Stimulated activated CD4-positive, alpha-beta T cell treated with anti-CD3 and anti-CD28 coated beads, TNF-alpha, amount 100 ng/mL, for 4 hours (primary cell): ENCODE measurements around the gene SERPINA12.

Experiments
- DNase-seq, 3 experiments: peaks; one replicate each; pipeline ENCODE4 v3.0.0-alpha.2; 2020; ENCODE audit warnings: low read depth in 3 of 3

Gene SERPINA12

DNA sequence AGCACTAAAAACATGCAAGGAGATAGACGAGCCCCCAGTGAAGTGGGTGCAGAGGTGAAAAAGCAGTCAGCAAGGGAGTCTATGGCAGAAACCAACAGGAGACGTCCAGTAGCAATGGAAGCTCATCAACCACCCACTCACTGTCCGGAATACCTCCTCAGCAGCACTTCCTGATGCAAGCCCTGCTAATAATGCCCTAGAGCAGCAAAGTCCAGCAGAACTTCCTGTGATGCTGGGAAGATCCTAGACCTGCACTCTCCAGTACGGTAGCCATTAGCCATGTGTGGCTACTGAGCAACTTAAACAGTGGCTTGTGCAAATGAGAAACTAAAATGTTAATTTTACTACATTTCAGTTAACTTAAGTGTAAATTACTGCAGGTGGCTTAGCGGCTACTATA lies 44.2 kb downstream of the SERPINA12 start:
- no peak for DNase-seq

DNA sequence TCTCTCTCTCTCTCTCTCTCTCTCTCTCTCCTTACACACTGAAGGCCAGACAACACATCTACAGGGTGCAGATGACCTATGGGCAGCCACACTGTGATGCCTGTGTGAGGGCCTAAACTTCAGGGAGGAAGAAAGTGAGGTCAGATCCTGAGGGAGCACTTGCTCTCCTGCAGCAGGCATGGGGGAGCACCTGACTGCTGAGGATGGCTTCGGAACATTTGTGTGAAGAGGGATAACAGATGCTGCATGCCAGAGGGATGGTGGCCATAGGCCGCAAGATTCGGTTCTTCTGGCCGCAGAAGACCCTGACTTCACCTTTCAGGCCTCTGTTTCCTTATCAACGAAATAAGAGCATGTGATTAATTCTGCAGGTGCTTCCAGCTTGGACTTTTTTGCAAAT lies 45.0 kb downstream of the SERPINA12 start:
- no peak for DNase-seq

DNA sequence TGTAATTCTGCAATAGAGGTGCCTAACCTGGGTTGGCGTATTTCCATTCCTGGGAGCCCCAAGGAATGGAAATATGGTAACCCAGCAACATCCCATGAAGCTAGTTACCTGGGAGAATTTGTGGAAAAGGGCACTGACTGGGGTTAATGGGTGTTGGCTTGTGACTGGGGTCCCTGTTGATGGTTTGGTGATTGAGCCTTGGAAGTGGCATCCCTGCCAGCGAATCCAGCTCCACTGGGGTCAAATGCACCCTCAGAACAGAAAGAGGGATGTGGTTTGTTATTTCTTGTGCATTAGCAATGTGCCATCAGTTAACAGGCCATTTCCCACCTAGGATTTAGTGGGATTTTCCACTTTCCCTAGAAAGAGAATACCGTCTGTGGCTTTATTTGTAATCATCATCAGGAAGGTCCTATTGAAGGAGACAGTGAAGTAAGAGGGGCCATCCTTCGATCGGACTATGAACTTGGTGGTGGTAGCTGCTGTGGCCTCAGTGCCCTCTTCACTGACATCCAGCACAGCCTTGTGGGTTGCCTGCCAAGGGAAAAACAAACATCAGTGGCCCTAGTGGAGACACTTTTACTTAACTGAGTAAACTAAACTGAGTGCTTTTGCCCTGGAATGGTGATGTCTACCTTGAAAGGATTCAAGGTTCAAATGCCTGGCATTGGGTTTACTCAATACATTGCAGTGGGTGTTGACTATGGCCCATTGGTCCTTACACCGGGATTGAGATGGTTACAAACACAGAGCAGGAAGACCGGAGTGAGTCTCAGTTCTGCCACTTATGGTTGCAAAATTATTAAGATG lies 46.3 kb downstream of the SERPINA12 start:
- DNase-seq, result no peak

DNA sequence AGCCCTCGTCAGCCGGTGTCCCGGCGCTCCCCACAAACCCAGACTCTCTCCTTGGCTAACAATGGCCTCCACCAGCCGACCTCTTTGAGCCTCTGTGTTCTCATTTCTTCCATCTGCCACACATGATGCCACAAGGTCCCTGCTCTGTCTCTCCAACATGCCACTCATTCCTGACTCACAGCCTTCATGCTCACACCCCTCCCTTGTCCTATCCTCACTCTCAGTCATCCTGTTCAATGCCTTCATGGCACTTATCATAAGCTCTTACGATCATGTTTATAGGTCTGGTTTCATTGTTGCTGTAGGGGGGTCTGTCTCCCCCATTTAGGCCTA lies 47.1 kb downstream of the SERPINA12 start:
- no peak for DNase-seq

DNA sequence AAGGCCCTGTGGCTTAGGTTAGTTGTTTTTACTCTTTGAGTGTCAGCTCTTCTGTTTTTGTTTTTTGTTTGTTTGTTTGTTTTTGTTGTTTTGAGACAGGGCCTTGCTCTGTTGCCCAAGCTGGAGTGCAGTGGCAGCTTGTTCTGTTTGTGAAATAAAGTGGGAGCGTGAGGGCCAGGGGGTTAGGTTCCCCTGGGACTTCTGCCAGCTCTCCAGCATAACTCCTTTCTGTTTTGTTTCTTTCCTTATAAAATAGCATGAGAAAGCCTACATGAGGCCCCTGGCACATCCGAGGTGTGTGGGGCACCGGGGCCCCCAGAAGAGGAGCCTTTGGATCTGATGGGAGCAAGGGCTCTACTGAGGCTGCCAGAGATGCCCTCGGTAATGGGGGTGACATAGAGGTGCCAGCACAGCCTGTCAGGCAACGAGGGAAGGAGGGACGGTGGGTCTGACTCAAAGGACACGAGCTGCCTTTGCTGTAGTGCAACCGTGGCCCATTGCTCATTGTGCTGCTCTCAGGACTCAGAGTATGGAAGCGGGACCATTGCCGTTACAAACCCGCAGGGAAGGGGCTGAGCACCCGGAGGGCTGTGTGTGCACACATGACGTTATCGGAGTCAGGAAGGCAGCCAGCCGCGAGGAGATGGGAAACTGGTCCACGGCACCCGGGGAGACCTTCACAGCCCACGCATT lies 47.6 kb downstream of the SERPINA12 start:
- no peak for DNase-seq

DNA sequence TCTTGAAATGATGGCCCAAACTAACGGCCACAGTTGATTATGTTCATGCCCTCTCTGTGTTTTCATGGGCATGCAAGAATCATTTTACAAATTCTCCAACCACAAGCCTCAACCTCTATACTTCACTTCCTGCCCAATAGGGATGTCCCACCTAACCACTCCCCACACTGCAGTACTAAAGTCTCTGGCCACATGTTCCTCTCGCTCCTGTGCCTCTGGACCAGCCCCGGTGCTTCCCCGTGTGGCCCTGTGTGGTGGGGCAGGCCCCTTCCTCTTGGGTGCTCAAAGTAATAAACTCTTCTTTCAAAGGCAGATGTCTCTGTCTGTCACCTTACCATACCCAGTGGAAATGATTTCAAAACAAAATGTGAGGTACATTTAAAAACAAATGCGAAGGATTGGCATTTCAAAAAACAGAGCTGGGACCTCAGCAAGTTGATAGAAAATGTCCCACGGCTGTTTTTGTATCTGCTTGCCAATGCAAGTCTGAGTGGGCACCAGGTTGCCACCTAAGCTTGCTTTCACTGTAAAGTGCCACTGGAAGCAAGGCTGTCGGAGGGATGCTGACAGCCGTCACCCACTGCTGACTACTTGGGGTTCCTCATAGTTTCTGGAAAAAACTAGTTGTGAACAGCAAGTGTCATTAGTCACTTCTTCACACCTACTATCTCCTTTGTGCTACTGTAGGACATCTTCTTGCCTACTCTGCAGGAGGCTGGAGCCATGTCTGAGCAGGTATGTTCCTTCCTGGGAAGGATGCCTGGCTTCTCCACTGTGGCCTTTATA lies 48.4 kb downstream of the SERPINA12 start:
- no peak for DNase-seq

DNA sequence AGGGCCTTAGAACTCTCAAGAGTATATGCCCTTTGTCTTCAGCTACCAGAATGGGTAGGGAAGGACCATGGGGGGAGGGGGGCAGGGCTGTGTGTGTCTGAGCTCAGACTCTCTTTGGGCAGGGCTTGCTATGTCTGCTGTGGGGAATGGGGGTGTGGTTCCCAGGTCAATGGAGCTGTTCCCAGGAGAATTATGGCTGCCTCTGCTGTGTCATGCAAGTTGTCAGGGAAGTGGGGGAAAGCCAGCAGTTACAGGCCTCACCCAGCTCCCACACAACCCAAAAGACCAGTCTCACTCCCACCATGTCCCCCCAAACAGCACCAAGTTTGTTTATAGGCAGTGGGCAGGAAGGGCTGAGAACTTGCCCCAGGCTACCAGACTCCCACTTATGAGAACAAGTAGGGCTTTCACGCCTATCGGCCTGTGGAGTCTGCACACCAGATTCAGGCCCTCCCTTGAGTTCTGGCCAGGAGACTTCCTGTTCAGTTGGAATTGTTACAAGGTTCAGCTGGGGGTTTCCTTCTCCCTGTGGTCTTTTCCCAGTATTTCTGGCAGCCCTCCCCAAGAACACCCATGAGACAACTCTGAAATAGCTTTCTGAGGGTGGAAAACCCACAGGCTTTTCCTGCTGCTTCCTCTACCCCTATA lies 50.6 kb downstream of the SERPINA12 start:
- DNase-seq, result no peak

DNA sequence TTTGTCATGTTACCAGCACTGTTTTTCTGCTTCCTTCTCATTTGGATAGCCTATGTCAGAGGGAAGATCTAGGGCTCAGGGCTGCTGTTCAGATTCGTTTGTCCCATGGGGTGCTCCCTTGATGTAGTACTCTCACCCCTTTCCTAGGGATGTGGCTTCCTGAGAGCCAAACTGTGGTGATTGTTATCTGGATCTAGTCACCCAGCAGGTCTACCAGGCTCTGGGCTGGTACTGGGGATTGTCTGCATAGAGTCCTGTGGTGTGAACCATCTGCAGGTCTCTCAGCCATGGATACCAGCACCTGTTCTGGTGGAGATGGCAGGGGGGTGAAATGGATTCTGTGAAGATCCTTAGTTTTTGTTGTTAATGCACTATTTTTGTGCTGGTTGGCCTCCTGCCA lies 51.2 kb downstream of the SERPINA12 start:
- DNase-seq, result no peak

DNA sequence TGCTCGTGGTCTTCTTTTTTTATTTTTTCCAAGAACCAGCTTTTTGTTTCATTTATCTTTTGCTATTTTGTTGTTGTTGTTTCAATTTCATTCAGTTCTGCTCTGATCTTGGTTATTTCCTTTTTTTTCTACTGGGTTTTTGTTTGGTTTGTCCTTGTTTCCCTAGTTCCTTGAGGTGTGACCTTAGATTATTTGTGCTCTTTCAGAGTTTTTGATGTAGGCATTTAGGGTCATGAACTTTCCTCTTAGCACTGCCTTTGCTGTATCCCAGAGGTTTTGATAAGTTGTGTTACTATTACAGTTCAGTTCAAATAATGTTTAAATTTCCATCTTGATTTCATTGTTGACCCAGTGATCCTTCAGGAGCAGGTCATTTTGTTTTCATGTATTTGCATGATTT lies 53.3 kb downstream of the SERPINA12 start:
- no peak for DNase-seq

DNA sequence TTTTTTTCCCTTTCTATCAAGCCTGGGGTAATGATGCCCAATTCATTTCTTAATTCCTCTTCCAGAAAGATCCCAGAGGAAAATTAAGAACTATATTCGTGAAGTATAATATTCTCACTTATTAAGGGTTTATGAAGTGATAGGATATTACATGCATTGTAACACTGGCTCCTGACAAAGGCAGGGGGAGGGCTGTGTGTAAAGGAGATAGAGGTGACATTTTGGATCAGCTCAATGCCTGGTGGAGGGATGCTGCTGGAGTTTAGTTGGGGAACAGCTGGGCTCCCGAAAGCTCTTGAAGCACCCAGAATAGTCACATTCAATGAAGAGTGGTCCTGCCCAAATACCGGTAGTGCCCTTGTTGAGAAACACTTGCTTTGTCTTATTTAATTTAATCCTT lies 57.4 kb downstream of the SERPINA12 start:
- no peak for DNase-seq

DNA sequence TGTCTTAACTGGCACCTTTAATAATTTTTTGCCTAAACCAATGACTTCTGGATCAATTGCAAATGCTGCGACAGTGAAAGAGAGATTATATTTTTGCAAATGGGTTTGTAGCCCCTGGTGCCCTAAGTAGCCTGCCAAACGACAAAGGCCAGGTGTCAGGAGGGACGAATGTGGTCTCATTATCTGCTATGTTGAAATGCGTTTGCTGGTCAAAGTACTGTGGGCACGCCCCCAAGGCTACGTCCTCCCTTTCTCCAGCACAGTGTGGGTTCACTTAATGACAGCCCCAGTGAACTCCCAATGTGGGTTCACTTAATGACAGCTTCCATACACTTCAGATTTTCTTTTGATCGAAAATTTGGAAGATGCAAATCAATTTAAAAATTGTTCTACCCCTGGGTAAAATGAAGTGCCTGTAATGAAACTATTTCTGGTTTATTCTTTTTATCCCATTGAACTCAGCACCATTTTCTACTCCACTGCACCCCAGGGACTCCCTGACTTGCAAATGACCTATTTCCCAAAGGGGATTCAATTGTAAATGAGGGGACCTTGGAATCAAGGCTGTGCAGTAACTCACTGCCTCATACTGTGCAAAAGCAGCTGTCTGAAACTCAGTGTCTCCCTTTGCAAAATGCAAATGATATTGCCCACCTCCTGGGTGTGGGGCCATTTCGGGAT lies 58.0 kb downstream of the SERPINA12 start:
- DNase-seq, result no peak

DNA sequence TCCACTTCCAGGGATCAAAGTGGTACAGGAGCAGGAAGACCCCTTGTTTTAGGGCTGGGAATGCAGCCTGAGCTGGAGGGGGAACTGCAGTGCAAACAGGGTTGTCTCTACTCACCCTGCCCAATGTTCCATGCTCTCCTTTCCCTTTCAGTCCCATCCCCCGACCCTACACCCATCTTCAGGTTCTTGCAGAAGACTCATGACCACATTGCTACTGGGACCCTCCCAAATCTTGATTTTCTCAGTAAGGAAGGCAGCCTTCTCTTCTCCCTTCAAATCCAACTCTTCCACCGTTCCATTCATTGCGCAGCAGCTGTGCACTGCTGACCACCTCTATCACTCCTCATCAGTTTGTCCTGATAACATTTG lies 58.6 kb downstream of the SERPINA12 start:
- no peak for DNase-seq

DNA sequence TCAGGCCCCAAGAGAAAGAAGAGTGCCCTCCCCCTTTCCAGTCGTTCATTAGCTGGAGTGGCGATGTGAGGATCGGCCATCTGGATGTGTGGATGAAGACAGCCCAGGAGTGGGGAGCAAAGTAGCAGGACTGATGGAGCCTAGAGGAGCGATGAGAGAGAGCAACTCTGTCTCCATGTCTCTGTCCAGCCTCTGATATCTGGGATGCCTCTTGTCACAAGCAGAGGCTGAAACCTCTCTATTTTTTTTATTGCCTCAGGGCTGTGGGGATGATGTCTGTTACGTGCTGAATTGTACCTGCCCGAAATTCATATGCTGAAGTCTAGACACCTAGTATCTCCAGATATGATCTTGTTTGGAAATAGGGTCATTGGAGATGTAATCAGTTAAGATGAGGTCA lies 59.3 kb downstream of the SERPINA12 start:
- no peak for DNase-seq

DNA sequence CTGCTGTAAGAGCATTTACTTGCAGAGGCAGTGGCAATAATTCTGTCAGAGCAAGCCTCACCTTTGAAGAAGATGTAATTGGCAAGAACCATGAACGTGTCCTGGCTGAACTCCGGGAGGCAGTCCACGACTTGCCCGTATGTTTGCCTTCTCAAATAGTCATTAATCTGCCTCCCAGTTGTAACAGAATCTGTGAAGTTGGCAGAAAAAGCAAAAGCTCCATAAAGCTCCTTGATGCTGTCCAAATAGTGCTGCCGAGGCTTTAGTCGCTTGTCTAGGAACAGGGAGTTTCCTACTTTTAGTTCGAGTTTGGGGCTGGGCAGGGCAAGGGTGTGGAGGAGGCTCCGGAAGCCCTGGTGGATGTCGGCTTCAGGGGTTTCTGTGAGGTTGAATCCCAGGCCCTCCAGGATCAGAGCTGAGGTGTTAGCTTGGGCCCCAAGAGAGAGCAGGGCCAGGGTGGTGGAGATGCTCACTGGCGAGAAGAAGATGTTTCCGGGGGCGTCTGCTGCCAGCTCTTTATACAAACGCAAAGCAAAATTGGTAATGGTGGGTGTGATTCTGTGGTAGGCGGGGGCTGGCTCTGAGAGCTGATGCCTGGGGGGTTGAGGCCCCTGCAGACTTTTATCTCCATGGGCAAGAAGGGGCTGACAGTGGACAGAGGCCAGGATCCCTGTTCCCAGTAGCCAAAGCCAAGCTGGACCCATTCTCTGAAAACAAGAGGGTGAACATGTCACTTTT lies 61.0 kb downstream of the SERPINA12 start:
- no peak for DNase-seq

DNA sequence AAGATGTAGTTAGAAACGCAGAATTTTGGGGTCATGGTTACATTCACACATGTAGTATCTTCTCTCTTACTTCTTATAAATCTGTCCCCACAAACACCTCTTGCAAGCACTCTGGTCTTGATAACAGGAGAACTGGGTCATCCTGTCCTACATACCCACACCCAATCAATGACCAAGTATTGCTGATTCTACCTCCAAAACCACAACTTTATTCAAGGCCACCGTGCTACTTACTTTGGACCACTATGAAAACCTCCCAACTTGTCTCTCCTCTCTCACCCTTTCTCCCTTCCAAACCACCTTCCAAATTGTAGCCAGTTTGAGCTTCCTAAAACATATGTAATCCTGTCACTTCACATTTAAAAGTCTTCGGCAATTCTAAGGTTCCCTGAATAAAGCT lies 62.1 kb downstream of the SERPINA12 start:
- no peak for DNase-seq

DNA sequence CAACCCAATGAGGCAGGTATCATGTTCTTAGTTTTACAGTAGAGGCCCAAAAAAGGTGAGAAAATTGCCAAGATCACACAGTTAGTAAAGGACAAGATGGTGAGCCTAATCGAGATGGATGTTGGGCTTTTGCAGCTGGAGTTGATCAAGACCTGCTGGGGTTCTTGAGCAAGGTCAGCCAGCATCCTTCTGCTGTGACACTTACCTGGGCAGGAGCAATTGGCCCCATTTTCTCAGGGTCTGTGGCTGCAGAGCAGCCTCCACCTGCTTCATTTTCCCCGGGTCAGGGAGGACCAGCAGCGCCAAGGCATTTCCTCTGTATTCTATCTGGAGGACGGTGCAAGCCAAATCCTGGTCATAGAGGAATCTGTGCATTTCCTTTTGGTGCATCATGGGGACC lies 63.1 kb downstream of the SERPINA12 start:
- no peak for DNase-seq

DNA sequence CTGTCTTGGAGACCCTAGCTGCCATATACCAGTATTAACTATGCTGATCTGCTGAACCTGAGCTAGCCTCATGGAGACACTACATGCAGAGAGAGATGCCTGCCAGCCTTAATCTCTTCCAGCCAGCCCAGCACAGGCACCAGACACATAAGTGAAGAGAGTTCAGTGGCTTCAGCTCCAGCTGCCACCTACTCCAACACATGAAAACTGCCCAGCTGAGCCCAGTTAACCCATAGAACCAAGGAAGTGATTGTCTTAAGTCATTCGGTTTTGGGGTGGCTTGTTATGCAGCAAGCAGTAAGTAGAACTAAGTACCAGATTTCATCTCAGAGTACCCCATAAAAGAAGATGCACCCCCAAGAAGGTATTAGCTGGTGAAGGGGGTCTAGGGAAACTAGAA lies 64.3 kb downstream of the SERPINA12 start:
- DNase-seq, result no peak

DNA sequence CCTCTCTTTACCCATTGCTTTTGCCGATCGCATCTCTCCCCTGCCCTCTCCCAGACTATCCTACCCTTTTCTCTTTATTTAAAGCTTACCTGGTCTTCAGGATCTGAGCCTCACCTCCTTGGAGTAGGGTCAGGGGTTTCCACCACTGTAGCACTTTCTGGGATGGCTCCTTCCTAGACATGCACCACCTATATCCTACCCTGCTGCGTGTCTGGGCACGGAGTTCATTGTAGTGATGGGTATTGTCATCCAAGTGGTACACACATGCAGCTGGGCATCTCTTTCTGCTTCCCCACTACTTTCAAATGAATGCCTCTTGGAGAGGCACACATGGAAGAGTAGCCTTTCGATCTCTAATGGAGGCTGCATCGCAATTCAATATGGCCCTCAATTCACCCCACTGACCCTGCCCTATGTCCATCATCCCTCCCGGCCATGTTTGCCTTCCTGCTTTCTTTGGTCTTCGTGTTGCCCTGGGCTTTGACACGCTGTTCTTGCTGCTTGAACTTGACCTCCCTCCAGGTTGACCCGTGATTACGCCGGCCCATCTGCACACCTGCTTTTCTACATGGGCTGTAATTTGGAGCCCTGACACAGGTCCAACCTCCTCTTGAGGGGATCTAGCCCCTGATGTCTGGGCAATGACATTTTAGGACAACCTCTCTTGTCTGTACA lies 67.6 kb downstream of the SERPINA12 start:
- no peak for DNase-seq

DNA sequence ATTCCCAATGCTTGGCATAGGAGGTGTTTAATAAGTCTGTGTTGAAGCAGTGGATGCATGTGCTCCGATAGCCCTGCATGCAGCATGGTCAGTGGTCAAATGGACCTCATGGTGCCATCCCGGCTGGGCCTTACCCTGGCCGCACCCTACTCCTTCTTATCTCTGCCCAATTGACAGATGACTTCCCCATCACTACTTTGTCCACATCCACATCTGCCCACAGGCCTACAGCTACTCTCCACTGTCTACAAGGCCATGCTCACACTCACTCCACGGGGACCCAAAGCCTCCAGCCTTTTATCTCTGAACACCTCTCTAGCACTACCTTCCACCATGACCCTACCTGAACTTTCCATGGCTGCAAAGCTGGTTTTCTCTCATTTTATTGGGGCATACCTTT lies 68.1 kb downstream of the SERPINA12 start:
- DNase-seq, result no peak

DNA sequence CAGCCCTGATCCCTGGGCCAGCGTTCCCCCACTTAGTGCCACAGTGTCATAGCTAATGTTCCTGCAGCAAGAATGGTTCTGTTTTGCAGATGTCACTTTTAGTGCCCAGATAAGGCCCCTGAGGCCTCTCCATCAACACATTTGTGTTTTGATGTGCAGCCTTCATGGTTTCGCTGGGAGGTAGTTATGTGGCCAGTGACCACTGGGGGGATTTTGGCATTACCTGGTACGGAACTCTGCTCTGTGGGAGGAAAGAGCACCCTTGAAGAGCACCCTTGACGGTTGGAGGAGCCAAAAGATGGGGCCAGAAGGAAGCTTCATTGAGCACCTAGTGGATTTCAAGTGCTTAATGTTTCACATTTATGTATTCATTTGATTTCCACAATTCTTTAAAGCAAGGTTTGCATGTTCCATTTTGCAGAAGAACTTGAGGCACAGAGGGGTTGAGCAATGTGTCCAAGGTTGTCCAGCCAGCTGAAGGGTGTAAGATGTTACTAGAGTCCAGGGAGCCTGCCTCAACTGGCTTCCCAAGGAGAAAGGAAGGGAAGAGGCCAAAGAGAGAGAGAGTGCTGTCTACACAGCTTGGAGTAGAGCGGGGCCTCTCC lies 69.7 kb downstream of the SERPINA12 start:
- no peak for DNase-seq
